Measurements from ENCODE around the gene HIBADH.
"Not testable (repeated sequence)": the region's sequence is repeated elsewhere in the genome, so short reads cannot be mapped to it uniquely, and the experiment has no call there.

Gene HIBADH

GRCh38 chr7:27678617-27679260, 16.1 kb upstream of the HIBADH start:
- DNase-seq = no peak

DNA sequence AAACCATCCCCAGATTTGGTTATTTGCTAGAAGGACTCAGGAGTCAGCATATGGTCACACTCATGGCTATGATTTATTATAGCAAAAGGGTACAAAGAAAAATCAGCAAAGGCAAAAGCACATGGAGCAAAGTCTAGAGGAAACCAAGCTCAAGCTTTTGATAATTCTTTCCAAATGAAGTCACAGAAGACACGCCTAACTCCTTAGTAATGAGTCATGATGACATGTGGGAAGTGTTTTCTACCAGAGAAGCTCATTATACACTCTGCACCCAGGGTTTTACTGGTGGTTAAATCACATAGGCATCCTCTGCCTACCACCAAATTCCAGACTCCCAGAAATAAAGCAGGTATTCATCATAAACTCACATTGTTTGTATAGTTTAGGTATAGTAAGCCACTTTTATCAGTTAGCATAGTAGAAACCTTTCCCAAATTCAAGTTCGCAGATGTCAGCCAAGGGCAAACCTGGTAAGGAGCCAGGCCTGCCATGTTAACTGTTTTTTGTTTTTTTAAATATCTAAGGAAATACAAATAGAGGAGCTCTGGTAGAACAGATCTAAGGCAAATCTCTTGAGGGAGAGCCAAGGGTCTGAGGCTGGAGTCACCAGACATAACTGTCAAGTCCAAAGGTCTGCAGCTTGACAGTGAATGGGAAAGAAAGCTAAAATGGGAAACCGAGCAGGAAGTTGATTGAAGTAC, 15.4 kb upstream of the HIBADH start:
- no peak for DNase-seq

DNA sequence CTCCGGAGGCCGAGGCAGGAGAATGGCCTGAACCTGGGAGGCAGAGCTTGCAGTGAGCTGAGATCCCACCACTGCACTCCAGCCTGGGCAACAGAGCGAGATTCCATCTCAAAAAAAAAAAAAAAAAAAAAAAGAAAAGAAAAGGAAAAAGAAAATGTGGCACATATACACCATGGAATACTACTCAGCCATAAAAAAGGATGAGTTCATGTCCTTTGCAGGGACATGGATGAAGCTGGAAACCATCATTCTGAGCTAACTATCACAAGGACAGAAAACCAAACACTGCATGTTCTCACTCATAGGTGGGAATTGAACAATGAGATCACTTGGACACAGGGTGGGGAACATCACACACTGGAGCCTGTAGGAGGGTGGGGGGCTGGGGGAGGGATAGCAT, 11.4 kb upstream of the HIBADH start:
- not testable (repeated sequence) for DNase-seq

GRCh38 chr7:27671675-27672074, 9.0 kb upstream of the HIBADH start:
- DNase-seq = no peak

DNA sequence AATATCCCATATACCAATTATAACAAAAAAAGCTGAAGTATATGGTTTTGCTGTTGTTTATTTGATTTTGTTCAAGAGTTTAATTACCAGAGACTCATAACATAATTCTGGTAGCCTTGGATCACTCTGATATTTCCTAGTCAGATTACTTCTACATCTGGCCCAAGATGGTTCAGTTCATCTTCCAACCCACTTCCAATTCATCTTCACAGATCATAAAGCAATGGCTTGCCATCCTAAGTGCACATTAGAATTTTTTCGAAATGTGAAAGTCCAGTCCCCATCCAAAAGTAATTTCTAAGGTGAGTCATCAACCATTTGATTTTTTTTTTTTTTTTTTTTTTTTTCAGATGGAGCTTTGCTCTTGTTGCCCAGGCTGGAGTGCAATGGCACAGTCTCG, 8.0 kb upstream of the HIBADH start:
- no peak for DNase-seq

DNA sequence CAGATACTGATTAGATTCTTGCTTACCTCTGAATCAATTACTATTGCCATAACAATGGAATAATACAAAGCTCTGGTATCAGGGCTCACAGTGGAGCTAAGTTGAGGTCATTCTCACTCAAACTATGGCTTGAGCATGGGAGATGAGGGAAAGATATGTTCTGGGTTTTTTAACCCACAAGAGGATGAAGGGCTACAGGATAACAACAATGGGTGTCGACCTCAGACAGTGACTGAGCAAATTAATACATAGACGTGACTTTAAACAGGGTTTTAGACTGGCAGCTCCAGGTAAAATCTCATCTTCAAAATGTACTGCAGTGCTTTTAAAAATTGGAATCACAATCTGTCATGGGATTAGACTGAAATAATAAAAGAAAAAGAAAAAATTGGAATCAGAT, 7.5 kb upstream of the HIBADH start:
- no peak for DNase-seq

- no peak for DNase-seq
These were observed 2.8 kb upstream of the HIBADH start for GRCh38 chr7:27665531-27665930.

DNA sequence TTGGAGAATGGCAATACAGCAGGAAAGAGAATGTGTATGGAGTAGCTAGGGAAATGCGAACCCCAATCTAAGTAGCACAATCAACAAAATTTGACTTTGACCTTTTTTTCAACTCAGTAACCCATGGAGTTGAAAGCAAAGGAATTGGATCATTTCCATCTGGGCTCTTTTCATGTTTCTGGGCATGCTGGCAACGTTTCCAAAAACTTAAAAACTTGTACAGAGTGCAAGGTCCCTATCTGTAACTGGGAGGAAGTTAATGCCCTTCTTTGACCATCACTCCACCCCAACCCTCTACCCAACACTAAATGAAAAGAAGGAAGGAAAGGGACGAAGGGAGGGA, 1.3 kb upstream of the HIBADH start:
- DNase-seq = no peak

- DNase-seq = no peak
These were observed 733 bp downstream of the HIBADH start for GRCh38 chr7:27661811-27662489.

DNA sequence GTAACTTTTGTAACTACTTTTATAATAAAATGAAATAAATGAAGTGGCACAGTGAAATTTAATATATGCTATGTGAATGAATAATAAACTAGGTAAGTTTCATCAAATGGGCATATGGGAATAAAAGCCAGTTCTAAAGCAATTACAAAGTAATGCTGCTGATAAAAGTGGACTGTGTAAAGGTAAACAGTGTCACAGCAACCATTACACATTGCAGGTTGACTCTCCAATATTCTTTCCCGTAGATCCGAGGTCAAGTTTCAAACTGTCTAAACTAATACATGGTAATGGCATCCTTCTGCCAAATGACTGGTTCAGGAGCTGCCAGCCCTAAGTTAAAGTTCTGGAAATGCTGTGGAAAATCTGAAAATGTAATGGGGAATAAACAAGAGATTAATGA, 6.0 kb downstream of the HIBADH start:
- no peak for DNase-seq

DNA sequence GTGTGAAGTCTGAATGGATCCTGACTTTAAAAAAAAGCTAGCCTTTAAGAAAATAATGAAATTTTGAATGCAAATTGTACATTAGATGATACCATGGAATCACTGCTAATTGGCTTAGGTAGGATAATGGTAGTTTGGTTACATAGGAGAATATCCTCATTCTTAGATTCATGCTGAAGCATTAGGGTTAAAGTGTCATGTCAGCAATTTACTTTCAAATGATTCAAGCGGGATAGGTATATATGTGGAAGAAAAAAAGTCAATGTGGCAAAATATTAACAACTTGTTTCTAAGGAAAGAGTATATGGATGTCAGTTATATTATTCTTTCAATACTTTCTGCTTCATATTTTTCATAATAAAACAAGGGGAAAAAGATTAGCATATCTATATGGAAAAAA, 7.5 kb downstream of the HIBADH start:
- DNase-seq = no peak

GRCh38 chr7:27652518-27652917, 10.2 kb downstream of the HIBADH start:
- DNase-seq = no peak

- DNase-seq = no peak
These were observed 11.0 kb downstream of the HIBADH start for GRCh38 chr7:27651702-27652101.

GRCh38 chr7:27650283-27650682, 12.4 kb downstream of the HIBADH start:
- DNase-seq = no peak

DNA sequence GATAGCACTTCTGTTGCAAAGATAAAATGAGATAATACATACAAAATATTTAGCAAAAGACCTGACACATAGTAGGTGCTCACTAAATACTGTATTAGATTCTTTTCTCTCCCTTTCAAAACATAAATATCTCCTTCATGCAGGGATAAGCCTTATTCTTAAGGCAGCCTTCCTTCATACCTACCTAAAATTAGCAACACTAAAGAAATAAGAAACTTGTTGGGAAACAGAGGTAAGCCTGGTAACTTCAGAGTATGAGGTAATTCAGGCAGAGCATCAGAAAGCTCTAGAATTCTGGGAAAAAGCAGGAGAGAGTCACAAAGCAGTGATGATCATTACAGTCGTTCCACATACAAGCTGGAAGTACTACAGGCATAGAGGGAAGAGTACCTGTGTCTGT, 15.2 kb downstream of the HIBADH start:
- no peak for DNase-seq

DNA sequence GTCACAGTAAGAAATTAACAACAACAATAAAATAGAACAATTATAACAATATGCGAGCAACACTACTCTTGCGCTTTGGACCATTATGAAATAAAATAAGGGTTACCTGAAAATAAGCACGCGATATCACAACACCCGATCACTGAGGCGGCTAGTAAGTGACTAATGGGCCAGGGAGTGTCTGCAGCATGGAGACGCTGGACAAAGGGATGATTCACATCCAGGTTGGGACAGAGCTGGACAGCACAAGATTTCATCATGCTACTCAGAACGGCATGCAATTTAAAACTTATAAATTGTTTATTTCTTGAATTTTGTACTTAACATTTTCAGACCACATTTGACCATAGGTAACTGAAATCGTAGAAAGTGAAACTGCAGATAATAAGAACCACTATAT, 15.6 kb downstream of the HIBADH start:
- no peak for DNase-seq

GRCh38 chr7:27642271-27642670, 20.4 kb downstream of the HIBADH start:
- DNase-seq = no peak

GRCh38 chr7:27641581-27642230, 21.0 kb downstream of the HIBADH start:
- no peak for DNase-seq

DNA sequence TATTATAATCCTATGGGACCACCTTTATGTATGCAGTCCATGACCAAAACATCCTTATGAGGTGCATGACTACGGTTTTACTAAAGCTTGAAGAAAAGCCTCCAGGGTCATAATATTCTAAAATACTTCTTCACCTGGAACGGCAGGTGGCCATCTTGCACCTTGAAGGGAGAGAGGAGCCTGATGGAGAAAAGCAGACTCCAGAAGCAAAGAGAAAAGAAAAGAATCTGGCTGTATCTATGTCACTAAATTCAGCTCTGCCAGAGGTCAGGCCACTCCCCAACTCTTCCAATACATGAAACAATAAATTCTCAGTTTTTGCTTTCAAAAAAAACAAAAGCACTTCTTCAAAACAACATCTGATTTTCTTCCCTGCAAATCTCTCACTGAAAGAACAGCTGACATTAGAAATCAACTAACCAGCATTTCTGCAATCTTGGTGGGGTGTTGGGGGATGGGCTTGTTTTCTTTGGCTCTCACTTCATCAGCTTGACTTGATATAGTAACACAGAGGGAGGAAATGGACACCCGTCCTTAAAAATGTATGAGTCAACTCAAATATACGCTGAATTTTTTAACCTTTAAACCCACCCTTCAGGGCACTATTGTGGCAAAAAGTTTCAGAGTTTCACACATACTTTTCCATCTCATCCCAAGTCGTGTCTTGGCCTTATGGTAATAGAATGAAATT, 21.7 kb downstream of the HIBADH start:
- no peak for DNase-seq

DNA sequence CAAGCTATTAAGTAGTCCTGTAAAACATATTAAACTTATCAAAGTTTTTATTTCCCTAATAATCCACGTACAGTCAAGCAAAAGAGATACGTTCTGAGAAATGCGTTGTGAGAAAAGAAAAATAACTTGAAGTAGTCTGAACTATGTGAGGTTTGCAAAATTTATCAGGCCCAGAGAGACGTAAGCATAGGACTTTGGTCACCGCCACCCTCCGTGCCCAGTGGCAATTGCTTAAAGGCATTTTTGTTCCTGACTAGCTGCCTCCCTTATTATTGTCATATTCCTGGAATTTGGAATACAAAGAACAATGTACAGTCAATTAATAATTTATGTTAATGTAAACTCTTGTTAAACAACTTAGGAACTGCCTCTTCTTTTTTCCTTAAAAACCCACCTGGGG, 22.8 kb downstream of the HIBADH start:
- DNase-seq = no peak

DNA sequence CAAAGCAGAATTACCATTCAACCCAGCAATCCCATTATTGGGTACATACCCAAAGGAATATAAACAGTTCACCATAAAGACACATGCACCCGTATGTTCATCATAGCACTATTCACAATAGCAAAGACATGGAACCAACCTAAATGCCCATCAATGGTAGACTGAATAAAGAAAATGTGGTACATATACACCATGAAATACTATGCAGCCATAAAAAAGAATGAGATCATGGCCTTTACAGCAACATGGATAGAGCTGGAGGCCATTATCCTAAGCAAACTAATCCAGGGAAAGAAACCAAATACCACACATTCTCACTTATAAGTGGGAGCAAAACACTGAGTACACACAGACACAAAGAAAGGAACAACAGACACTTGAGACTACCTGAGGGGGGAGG, 23.6 kb downstream of the HIBADH start:
- not testable (repeated sequence) for DNase-seq

DNA sequence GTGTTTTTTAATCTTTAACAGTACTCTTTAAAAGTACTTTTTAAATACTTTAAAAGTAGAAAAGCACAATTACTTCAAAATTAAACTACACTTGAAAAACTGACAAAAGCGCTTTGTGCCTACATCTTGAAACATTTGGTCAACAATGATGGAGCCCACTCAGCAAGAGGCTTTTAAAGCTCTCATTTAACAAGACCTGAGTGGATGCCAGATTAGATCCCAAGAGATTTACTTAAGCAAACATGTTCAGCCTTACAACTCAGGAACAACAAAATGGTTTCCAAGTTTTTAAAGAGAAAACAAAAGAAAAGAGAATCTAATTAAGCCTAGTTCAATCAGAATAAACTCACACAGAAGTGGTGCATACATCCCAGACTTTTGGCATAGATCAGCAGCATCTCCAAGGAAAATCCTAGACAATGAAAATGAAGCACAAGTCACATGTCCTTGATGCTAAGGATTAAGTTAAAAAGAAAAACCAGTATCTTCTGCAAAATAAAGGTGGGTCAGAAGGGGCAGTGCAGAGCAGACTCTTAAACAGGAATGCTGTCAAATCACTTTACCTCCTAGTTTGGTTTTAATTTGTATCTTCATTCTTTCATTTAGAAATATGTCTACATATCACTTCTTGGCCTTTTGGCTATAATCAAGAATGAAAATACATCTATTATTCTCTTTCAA, 26.2 kb downstream of the HIBADH start:
- DNase-seq = no peak

GRCh38 chr7:27635728-27636127, 27.0 kb downstream of the HIBADH start:
- DNase-seq = no peak
